Sigmoid colon (tissue), 7 donors: ENCODE measurements around the gene PPP2R2C. TPM values are rescaled to one million over a fixed set of nuclear protein-coding genes. Genes with fewer than 3 reads are reported as not detected.

Source experiments
- DNase-seq: peaks from one replicate; pipeline ENCODE4 v3.0.0-alpha.2; 2019
- H3K27ac ChIP-seq, 4 donors: fragments of 200-600 bp; sonication (generic); one replicate each; pipeline ENCODE4 v1.5.1; 2016 to 2019; ENCODE audit warnings: mild to moderate bottlenecking in 1 of 4
- H3K27me3 ChIP-seq, 3 donors: fragments of 200-600 bp; sonication (generic); one replicate each; pipeline ENCODE4 v1.5.1; 2019; ENCODE audit warnings: mild to moderate bottlenecking in 1 of 3
- H3K36me3 ChIP-seq, 4 donors: fragments of 200-600 bp; sonication (generic); one replicate each; pipeline ENCODE4 v1.5.1; 2016 to 2019
- H3K4me1 ChIP-seq, 4 donors: fragments of 200-600 bp; sonication (generic); one replicate each; pipeline ENCODE4 v1.5.1; 2017 to 2019
- H3K4me3 ChIP-seq, 4 donors: fragments of 200-600 bp; sonication (generic); one replicate each; pipeline ENCODE4 v1.5.1; 2017 to 2019; ENCODE audit warnings: mild to moderate bottlenecking in 2 of 4, moderate library complexity in 1 of 4
- H3K9me3 ChIP-seq, 4 donors: fragments of 200-600 bp in 3 of 4; sonication (generic) in 3 of 4; one replicate each; pipeline versions ENCODE4 v1.5.1 to v1.6.1; 2013 to 2019
- EP300 ChIP-seq, 4 donors: sonication (generic); formaldehyde crosslinking; IDR thresholded peaks; one replicate each; pipeline ENCODE4 v1.6.1; 2017; ENCODE audit warnings: antibody characterized with exemption in 4 of 4
- POLR2A ChIP-seq, 2 donors: fragments of 450-650 bp; IDR thresholded peaks; one replicate each; pipeline ENCODE4 v1.6.1; 2016; ENCODE audit warnings: antibody characterized with exemption in 2 of 2, mild to moderate bottlenecking in 2 of 2, moderate library complexity in 2 of 2
- POLR2AphosphoS5 ChIP-seq, 4 donors: sonication (generic); formaldehyde crosslinking; IDR thresholded peaks; one replicate each; pipeline ENCODE4 v1.6.1; 2017; ENCODE audit warnings: antibody characterized with exemption in 4 of 4
- WGBS, 2 donors: extraction: QIAGEN DNeasy Blood & Tissue Kit; methylation state at CpG; one replicate each; pipeline ENCODE4 v1.1.7; 2013; 5-methylcytosine and 5-hydroxymethylcytosine counted together
- intact Hi-C: fragments of 100-400 bp; cut with DNase I; formaldehyde crosslinking; loops from one replicate; pipeline ENCODE4 v1.15.1; 2023
- polyA plus RNA-seq, 3 donors: library from polyadenylated mRNA; stranded (reverse); fragments of 200-250 nt; gene quantifications; one replicate each; pipeline ENCODE4 v1.2.3, GENCODE V29; 2013
- total RNA-seq, 4 donors: library from RNA; depleted of rRNA; stranded (reverse); fragments of >200 nt; gene quantifications; one replicate each; pipeline ENCODE4 v1.1.0, GENCODE V29; 2016
- TF ChIP-seq, protein P1 (sequence below), 4 experiments: fragments of 450-650 bp in 3 of 4; fragments of 200-600 bp in 1 of 4; IDR thresholded peaks; one replicate each; pipeline ENCODE4 v1.5.1; 2016 to 2019; ENCODE audit warnings: antibody characterized with exemption in 4 of 4, mild to moderate bottlenecking in 3 of 4, moderate library complexity in 2 of 4
- donor health status: healthy with polysubstance abuse.
- donor health status: Bipolar disorder and iron deficiency.
- donor health status: healthy.

Gene PPP2R2C
- total and polyA plus RNA-seq, 7 donors: 0.49 to 2.8 (median 1.1) TPM; not detected in 2

DNA sequence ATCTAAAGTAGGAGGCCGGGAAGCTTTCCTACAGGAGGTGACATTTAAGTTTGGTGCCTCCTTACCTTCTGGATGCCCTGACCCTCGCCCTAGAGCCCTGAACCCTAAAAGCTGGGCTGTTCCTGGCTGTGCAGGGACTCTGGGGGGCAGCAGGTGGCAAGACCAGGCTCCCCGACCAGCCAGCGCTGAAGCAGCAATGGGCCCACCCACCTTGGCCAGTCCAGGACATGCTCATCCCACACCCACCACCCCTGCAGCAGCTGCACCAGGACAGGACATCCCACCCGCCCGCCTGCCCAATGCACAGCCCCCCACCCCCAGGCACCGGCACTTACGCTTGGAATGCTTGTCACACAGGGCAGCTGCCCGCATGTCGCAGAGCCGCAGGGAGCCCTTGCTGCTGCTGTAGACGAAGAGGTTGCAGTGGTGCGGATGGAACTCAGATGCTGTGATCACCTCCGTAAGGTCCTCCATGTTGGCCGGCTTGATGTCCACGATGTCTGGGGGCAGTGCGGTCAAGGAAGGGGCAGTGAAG, 124.8 kb downstream of the PPP2R2C start:
- Histone ChIP-seq H3K4me3 (no peak overlapping the region), H3K27ac (no peak overlapping the region), H3K36me3 (no peaks in the 10 kb centered on the region), H3K27me3 (peaks cover 0 to 32% (median 0%) of the 10 kb centered on the region in 3 donors), H3K4me1 (no peaks in the 10 kb centered on the region), H3K9me3 (no peaks in the 10 kb centered on the region)
- no peak for DNase-seq
- TF ChIP-seq, protein P1, sequence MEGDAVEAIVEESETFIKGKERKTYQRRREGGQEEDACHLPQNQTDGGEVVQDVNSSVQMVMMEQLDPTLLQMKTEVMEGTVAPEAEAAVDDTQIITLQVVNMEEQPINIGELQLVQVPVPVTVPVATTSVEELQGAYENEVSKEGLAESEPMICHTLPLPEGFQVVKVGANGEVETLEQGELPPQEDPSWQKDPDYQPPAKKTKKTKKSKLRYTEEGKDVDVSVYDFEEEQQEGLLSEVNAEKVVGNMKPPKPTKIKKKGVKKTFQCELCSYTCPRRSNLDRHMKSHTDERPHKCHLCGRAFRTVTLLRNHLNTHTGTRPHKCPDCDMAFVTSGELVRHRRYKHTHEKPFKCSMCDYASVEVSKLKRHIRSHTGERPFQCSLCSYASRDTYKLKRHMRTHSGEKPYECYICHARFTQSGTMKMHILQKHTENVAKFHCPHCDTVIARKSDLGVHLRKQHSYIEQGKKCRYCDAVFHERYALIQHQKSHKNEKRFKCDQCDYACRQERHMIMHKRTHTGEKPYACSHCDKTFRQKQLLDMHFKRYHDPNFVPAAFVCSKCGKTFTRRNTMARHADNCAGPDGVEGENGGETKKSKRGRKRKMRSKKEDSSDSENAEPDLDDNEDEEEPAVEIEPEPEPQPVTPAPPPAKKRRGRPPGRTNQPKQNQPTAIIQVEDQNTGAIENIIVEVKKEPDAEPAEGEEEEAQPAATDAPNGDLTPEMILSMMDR (IDR thresholded peaks at IDR 0.05): no peak
- TF ChIP-seq POLR2A (IDR thresholded peaks at IDR 0.05): no peak
- TF ChIP-seq EP300 (IDR thresholded peaks at IDR 0.05): no peak
- TF ChIP-seq POLR2AphosphoS5 (IDR thresholded peaks at IDR 0.05): no peak
- intact Hi-C loops: no loop called here
- WGBS, 2 donors: 79% methylated on average over 17 of the region's 17 CpGs

DNA sequence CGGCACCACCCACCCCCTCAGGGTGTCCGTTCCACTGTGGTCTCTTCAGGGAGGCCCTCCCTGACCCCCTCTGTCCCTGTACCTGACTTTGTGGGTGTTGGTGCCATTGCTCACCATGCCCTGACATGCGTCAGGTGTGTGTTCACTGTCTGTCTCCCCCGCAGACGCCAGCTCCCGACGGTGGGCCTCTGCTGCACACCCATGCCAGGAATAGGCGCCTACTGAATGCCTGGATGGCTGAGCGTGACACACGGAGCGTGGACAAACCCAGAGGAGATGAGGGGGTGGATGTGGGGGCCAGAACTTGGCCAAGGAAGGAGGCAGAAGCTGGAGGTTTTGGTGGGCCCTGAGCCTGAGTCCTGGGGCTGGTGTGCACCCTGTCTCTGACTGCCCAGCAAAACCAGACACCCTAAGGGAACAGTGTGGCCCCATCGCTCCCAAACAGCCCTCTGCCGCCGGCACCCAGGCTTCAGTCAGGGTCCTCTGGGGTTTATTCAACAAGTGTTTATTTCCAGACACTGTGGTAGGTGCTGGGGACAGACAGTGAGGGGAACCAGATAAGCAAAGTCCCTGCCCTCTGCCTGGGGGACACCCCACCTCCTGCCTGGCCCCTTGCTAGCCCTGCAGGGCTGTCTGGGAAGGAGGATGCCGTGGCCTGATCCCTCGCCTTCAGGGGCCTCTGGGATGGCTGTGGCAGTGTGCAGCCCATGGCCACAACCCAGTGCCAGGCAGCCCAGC, 125.9 kb downstream of the PPP2R2C start:
- H3K36me3 ChIP-seq: no peaks in the 10 kb centered on the region
- intact Hi-C loops: no loop called here
- DNase-seq: no peak
- H3K27ac ChIP-seq: no peak overlapping the region
- H3K4me1 ChIP-seq: no peaks in the 10 kb centered on the region
- no peak for TF ChIP-seq POLR2A (IDR thresholded peaks at IDR 0.05)
- TF ChIP-seq, protein P1 (IDR thresholded peaks at IDR 0.05): no peak
- TF ChIP-seq EP300 (IDR thresholded peaks at IDR 0.05): no peak
- TF ChIP-seq POLR2AphosphoS5 (IDR thresholded peaks at IDR 0.05): no peak
- 80 to 87% methylated on average over 16 of the region's 16 CpGs for WGBS, 2 donors
- peaks cover 0 to 24% (median 0%) of the 10 kb centered on the region in 3 donors for H3K27me3 ChIP-seq
- no peaks in the 10 kb centered on the region for H3K9me3 ChIP-seq
- H3K4me3 ChIP-seq: no peak overlapping the region

DNA sequence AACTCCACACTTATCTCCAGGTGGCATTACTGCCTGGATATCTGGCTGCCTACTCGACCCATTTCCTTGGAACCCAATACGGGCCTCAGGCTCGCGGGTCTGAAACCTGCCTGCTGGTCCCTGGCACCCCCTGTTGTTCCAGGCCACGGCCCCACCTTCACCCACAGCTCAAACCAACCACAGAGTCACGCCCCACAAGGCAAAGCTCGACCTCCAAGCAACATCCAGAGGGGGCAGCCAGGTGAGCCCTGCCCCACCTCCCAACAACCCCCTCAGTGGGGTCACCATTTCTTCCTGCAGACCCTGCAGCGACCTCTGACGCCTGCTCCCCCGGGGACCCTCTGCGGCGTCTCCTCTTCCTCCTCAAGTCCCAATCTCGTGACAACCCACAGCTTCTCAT, 126.5 kb downstream of the PPP2R2C start:
- no peak for TF ChIP-seq POLR2A (IDR thresholded peaks at IDR 0.05)
- no peak for TF ChIP-seq EP300 (IDR thresholded peaks at IDR 0.05)
- TF ChIP-seq, protein P1 (IDR thresholded peaks at IDR 0.05): no peak
- Histone ChIP-seq H3K4me1 (no peaks in the 10 kb centered on the region), H3K27me3 (peaks cover 0 to 24% (median under 1%) of the 10 kb centered on the region in 3 donors), H3K36me3 (no peaks in the 10 kb centered on the region), H3K4me3 (no peak overlapping the region), H3K27ac (no peak overlapping the region), H3K9me3 (no peaks in the 10 kb centered on the region)
- DNase-seq: no peak
- WGBS, 2 donors: 75 to 82% methylated on average over 13 of the region's 13 CpGs
- intact Hi-C loops: no loop called here

DNA sequence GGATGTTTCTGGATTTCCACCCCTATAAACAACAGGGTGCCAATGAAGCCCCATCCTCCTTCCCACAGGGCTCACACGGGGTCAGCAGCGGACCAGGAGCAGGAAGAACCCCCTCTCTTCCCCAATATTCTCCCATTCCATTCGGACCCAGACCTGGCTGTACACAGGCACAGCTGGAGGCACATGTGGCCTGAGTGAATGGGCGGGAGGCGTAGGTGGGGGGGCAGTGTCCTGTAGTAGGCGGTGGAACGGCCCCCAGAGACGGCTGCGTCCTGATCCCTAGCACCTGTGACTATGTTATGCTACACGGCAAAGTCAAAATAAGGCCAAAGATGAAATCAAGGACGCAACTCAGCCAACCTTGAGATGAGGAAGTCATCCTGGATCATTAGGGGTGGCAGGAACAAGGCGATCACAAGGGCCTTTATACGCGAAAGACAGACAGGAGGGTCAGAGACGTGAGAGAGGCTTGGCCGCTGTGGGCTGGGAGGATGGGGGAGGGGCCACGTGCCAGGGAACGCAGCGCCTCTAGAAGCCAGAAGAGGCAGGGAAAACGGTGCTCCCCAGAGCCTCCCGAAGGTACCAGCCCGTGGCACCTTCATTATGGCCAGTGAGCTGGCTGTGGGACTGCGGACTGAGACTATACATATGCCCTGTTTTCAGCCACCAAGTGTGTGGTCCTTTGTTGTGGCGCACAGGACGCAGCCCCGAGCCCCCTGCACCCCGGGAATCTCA, 127.2 kb downstream of the PPP2R2C start:
- WGBS, 2 donors: 79 to 83% methylated on average over 27 of the region's 27 CpGs
- H3K27me3 ChIP-seq: peaks cover 0 to 27% (median 7%) of the 10 kb centered on the region in 3 donors
- TF ChIP-seq, protein P1 (IDR thresholded peaks at IDR 0.05): no peak
- no peak for TF ChIP-seq EP300 (IDR thresholded peaks at IDR 0.05)
- no peak for TF ChIP-seq POLR2AphosphoS5 (IDR thresholded peaks at IDR 0.05)
- no peak for TF ChIP-seq POLR2A (IDR thresholded peaks at IDR 0.05)
- no peaks in the 10 kb centered on the region for H3K9me3 ChIP-seq
- H3K4me3 ChIP-seq: no peak overlapping the region
- H3K27ac ChIP-seq: no peak overlapping the region
- no peaks in the 10 kb centered on the region for H3K36me3 ChIP-seq
- DNase-seq: no peak
- H3K4me1 ChIP-seq: no peaks in the 10 kb centered on the region
- intact Hi-C loops: no loop called here
